Nephron (organoid): ENCODE measurements around the gene CAMTA1.

Experiments
- H3K27ac Mint-ChIP-seq, 3 experiments: 2 replicates each; pipeline ENCODE4 v1.8.0; 2020; ENCODE audit warnings: mixed read lengths in 3 of 3, mild to moderate bottlenecking in 2 of 3, moderate library complexity in 1 of 3
- H3K27me3 Mint-ChIP-seq: 2 replicates; pipeline ENCODE4 v1.8.0; 2021; ENCODE audit warnings: low read depth, mild to moderate bottlenecking, moderate library complexity, mixed read lengths
- H3K36me3 Mint-ChIP-seq: 2 replicates; pipeline ENCODE4 v1.8.0; 2020; ENCODE audit warnings: low read depth, mixed read lengths
- H3K4me1 Mint-ChIP-seq: 2 replicates; pipeline ENCODE4 v1.8.0; 2020; ENCODE audit warnings: mixed read lengths
- H3K4me3 Mint-ChIP-seq, 3 experiments: 2 replicates each; pipeline ENCODE4 v1.8.0; 2020; ENCODE audit warnings: mild to moderate bottlenecking in 3 of 3, mixed read lengths in 3 of 3, moderate library complexity in 2 of 3
- H3K9me3 Mint-ChIP-seq: 2 replicates; pipeline ENCODE4 v1.8.0; 2020; ENCODE audit warnings: mixed read lengths
- CTCF ChIP-seq, 3 experiments: fragments of 200-600 bp; sonication (generic); IDR thresholded peaks; one replicate each; pipeline ENCODE4 v1.5.0; 2021; ENCODE audit warnings: antibody characterized with exemption in 3 of 3; ENCODE audit not compliant: unreplicated experiment in 3 of 3

CAMTA1 gene

GRCh38 chr1:7778133-7778628, 992.9 kb downstream of the CAMTA1 start:
- TF ChIP-seq CTCF (IDR thresholded peaks at IDR 0.05; ENCODE audit: unreplicated experiment in 3 of 3): no peak
- Mint-ChIP-seq H3K27me3 (no peaks in the 10 kb centered on the region), H3K4me1 (peaks cover 6% of the 10 kb centered on the region), H3K9me3 (no peaks in the 10 kb centered on the region), H3K36me3 (peaks cover 70% of the 10 kb centered on the region), H3K27ac (no peak overlapping the region), H3K4me3 (no peak overlapping the region)

GRCh38 chr1:7780976-7781375, 995.7 kb downstream of the CAMTA1 start:
- no peaks in the 10 kb centered on the region for H3K27me3 Mint-ChIP-seq
- H3K27ac Mint-ChIP-seq: no peak overlapping the region
- TF ChIP-seq CTCF (IDR thresholded peaks at IDR 0.05; ENCODE audit: unreplicated experiment in 3 of 3): no peak
- no peak overlapping the region for H3K4me3 Mint-ChIP-seq
- peaks cover 56% of the 10 kb centered on the region for H3K36me3 Mint-ChIP-seq
- no peaks in the 10 kb centered on the region for H3K4me1 Mint-ChIP-seq
- no peaks in the 10 kb centered on the region for H3K9me3 Mint-ChIP-seq

- H3K4me3 Mint-ChIP-seq: peak overlapping the region; percentile 29 to 67 (median 51)
- H3K27me3 Mint-ChIP-seq: no peaks in the 10 kb centered on the region
- H3K9me3 Mint-ChIP-seq: no peaks in the 10 kb centered on the region
- H3K36me3 Mint-ChIP-seq: peaks cover 55% of the 10 kb centered on the region
- no peak for TF ChIP-seq CTCF (IDR thresholded peaks at IDR 0.05; ENCODE audit: unreplicated experiment in 3 of 3)
- H3K27ac Mint-ChIP-seq: no peak overlapping the region
- no peaks in the 10 kb centered on the region for H3K4me1 Mint-ChIP-seq
These were observed 996.2 kb downstream of the CAMTA1 start for GRCh38 chr1:7781501-7781900.

- peak overlapping the region; percentile 67 to 87 (median 81) for H3K4me3 Mint-ChIP-seq
- peak overlapping the region in 1 of 3 experiments; percentile 7 for H3K27ac Mint-ChIP-seq
- H3K9me3 Mint-ChIP-seq: no peaks in the 10 kb centered on the region
- no peak for TF ChIP-seq CTCF (IDR thresholded peaks at IDR 0.05; ENCODE audit: unreplicated experiment in 3 of 3)
- H3K27me3 Mint-ChIP-seq: no peaks in the 10 kb centered on the region
- peaks cover 55% of the 10 kb centered on the region for H3K36me3 Mint-ChIP-seq
- H3K4me1 Mint-ChIP-seq: no peaks in the 10 kb centered on the region
These were observed 996.8 kb downstream of the CAMTA1 start for GRCh38 chr1:7781923-7782495.

DNA sequence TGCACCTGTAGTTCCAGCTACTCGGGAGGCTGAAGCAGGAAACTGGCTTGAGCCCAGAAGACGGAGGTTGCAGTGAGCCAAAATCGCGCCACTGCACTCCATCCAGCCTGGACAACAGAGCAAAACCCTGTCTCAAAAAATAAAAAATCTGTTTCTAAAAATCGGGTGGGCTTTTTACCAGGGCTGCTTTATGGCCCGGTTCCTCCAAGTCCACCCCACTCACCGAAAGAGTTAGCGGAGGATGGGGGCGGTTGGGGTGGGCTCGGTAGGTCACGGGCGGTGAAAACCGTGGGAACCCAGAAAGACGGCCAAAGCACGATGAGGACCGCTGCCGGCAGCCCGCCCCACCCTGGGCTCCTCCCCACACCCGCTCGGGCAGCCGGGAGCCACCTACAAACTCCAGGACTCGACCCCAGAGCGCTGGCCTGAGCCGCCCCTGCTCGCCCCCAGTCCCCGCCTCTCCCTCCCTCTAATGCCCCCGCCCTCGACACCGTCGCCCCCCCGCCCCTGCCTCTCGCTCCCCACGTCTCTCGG, 998.0 kb downstream of the CAMTA1 start:
- Mint-ChIP-seq H3K36me3 (peaks cover 52% of the 10 kb centered on the region), H3K27ac (peak overlapping the region in 1 of 3 experiments; percentile 42), H3K9me3 (no peaks in the 10 kb centered on the region), H3K4me1 (no peaks in the 10 kb centered on the region), H3K27me3 (no peaks in the 10 kb centered on the region), H3K4me3 (peak overlapping the region; percentile 81 to 87 (median 86))
- TF ChIP-seq CTCF (IDR thresholded peaks at IDR 0.05; ENCODE audit: unreplicated experiment in 3 of 3): no peak
